GM12891 (cell line): ENCODE data around the gene FHL3.

Experiments
- DNase-seq: peaks from one replicate; pipeline ENCODE4 v3.0.0; 2011; ENCODE audit warnings: low spot score; ENCODE audit not compliant: insufficient read length
- FAIRE-seq: peaks from 2 replicates; lab custom pipeline; 2011; peaks lifted over from hg19 to GRCh38; lab: Jason Lieb, UNC
- PAX5 ChIP-seq: IDR thresholded peaks from 2 replicates; pipeline ENCODE4 v1.6.1; 2011; ENCODE audit warnings: low read length, moderate library complexity, mild to moderate bottlenecking; ENCODE audit not compliant: insufficient read depth, severe bottlenecking
- POLR2A ChIP-seq: IDR thresholded peaks from 2 replicates; pipeline ENCODE4 v1.6.1; 2011; ENCODE audit warnings: low read depth, low read length, control low read depth
- POLR2AphosphoS5 ChIP-seq: IDR thresholded peaks from 2 replicates; pipeline ENCODE4 v1.6.1; 2011; ENCODE audit warnings: low read depth, low read length, control low read depth
- POU2F2 ChIP-seq: IDR thresholded peaks from 2 replicates; pipeline ENCODE4 v1.6.1; 2011; ENCODE audit warnings: low read depth, mild to moderate bottlenecking, control low read depth, low read length, moderate library complexity
- SPI1 ChIP-seq: IDR thresholded peaks from 2 replicates; pipeline ENCODE4 v1.6.1; 2011; ENCODE audit warnings: low read depth, low read length, control low read depth
- TAF1 ChIP-seq: IDR thresholded peaks from 2 replicates; pipeline ENCODE4 v1.6.1; 2011; ENCODE audit warnings: low read depth, low read length, control low read depth

Gene FHL3

DNA sequence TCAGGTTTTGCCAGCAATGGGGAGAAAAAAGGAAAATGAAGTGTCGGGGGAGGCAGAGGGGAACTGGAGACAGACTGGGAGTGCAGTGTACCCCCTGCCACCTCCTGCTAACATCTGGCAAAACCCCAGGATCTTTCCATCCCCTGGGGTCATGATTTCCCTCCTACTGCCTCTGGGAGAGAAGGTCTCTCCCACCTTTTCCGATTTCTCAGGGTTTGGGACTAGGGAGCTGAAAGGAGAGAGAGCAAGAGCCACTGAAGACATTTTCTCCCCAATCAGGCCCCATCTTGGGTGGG is 5.1 kb downstream of the FHL3 start:
- DNase-seq (no peak), FAIRE-seq (no peak)
- no peak for TF ChIP-seq PAX5

- no peak for FAIRE-seq
Observed at GRCh38 chr1:37999430-38000232, 5.7 kb downstream of the FHL3 start.

DNA sequence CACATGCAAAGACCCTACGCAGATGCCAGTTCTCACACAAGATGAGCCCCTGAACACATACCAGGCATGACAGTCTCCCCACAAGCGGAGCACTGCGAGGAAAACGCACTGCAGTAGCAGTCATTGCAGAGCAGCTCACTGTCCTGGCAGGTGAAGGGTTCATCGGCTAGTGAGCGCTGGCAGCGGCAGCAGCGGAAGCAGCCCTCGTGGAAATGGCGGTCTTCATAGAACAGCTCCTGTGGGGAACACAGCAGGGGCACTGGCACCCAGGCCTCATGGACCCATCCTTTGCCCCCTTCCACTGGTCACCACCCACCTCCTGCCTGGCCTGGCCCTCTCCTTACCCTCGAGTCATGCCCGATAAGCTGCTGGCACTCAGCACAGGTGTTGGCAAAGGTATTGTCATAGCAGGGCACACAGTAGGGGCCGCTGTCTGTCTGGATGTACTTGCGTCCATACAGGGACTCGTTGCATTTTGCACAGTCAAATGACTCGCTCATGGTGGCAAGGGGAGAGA is 6.3 kb downstream of the FHL3 start:
- TF ChIP-seq POLR2A = no peak
- no peak for TF ChIP-seq POU2F2
- TF ChIP-seq POLR2AphosphoS5 = no peak
- no peak for TF ChIP-seq SPI1
- no peak for TF ChIP-seq PAX5
- TF ChIP-seq TAF1 = no peak
- FAIRE-seq (peak; percentile 26), DNase-seq (no peak)

More at GRCh38 chr1:37999430-38000232, 5.7 kb downstream of the FHL3 start:
- no peak for TF ChIP-seq POU2F2
- DNase-seq = no peak

DNA sequence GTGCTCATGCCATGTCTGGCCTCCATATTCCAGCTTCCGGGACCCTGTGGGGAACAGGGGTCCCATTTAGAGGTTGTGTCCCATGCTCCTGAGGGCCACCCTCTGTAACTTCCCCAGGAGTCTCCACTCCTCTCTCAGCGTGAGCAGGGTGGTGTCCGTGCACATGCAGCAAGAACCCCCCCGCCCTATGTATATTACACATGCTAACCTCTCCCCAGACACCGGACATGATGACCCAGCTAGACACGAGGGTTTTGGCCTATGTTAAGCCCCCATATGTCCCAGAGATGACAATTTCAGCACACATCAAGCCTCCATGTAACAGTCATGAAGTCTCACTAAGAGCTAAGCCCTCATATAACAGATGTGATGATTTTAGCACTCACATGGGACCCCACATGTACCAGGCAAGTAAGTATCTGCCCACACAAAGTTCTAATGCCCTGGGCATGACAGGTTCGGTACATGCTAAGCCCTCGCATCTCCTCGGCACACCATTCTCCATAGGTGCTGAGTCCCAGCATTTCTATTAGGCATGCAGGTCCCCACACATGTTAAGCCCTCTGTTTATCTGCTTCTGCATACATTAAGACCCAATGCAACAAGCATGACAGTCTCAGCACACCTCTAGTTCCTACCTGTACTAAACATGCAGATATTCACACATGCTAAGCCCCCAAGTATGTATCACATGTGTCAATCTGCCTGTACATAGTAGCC is 7.1 kb downstream of the FHL3 start:
- FAIRE-seq = no peak
- no peak for DNase-seq
- TF ChIP-seq POLR2AphosphoS5 = no peak
- TF ChIP-seq SPI1 = no peak
- no peak for TF ChIP-seq PAX5
- no peak for TF ChIP-seq TAF1
- no peak for TF ChIP-seq POLR2A
- no peak for TF ChIP-seq POU2F2

- no peak for DNase-seq
- FAIRE-seq = no peak
- TF ChIP-seq SPI1 (no peak), TAF1 (no peak), POLR2A (no peak), POLR2AphosphoS5 (no peak), PAX5 (no peak), POU2F2 (no peak)
Observed at GRCh38 chr1:37997256-37998088, 7.8 kb downstream of the FHL3 start.

GRCh38 chr1:37995751-37996345 is 9.5 kb downstream of the FHL3 start:
- FAIRE-seq (no peak), DNase-seq (no peak)
- TF ChIP-seq POLR2A = no peak
- no peak for TF ChIP-seq SPI1
- TF ChIP-seq POU2F2 = no peak
- no peak for TF ChIP-seq PAX5
- no peak for TF ChIP-seq POLR2AphosphoS5
- TF ChIP-seq TAF1 = no peak

DNA sequence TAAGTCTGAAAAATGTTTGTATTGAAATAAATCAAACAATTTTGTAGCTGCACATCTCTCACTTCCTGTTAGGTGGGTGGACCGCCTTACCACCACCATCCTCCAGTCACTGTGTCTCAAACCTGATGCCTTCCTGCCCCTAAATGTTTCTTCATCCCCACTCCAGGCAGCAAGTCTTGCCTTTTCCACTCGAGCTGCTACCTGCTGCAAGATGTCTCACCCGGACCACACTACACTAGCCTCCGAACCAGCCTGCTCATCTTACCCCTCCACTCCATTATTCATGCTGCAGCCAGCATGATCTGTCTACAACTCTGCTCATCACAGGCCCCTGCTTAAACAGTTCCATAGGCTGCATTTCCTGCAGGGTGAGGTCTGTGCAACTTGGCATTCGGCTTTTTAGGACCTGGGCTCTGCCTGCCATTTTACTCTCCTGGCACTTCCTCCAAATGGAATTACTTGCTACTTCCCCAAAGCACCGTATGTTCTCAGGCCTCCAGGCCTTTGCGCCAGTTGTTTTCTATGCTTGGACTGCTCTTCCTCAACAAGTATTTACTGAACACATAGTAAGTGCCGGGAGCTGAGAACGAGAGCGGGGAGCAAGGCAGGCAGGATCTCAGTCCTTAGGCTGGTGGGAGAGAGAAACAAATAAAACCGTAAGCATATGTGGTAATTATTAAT is 10.3 kb downstream of the FHL3 start:
- TF ChIP-seq PAX5 (no peak), SPI1 (peak; percentile 46; the same call in 1 of the 2 replicates)
- DNase-seq = no peak
- FAIRE-seq = no peak

DNA sequence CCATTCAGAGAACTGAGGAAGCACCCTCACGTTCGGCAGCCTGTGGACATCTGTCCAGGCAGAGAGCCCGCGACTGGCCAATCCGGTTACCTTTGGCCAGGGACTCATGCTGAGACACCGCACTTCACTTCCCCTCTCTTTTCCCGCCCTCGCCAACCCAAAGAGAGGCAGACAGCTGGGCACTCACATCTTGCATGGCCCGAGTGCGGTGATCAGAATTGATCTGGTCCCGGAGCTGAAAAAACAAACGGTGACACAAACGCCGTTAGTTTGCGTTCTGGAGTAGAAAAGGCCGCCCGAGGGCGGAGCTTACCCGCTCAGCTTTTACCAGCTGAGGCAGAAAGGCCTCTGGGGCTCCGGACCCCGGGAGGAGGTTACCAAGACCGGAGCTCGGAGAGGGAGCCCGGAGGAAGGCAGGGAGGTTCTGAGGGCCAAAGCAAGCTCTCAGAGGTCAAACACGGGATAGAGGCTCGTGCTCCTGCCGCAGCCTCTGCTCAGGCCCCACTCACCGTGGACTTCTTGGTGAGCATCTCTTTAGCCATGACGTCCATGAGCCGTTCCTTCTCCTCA is 15.9 kb downstream of the FHL3 start:
- FAIRE-seq (no peak), DNase-seq (no peak)
- TF ChIP-seq SPI1 (peak; percentile 33; the same call in 1 of the 2 replicates), POLR2A (no peak)

GRCh38 chr1:37987679-37988078 is 17.6 kb downstream of the FHL3 start:
- TF ChIP-seq PAX5 (no peak), SPI1 (no peak), POLR2A (no peak), POLR2AphosphoS5 (no peak), TAF1 (no peak), POU2F2 (no peak)
- DNase-seq (no peak), FAIRE-seq (no peak)
